HG03439 (cell line): Measurements from ENCODE around the gene RBM18.

ENCODE experiments used
- ATAC-seq: cut with Tn5 transposase; IDR thresholded peaks from one replicate; pipeline ENCODE4 v1.9.1; 2021; ENCODE audit warnings: mild to moderate bottlenecking, moderate library complexity; ENCODE audit not compliant: unreplicated experiment

Gene RBM18

GRCh38 chr9:122261469-122261881, 3.2 kb downstream of the RBM18 start:
- no peak for ATAC-seq

- no peak for ATAC-seq
Observed at GRCh38 chr9:122258886-122259415, 5.7 kb downstream of the RBM18 start.

- ATAC-seq: no peak
Observed at GRCh38 chr9:122256206-122256605, 8.4 kb downstream of the RBM18 start.

- ATAC-seq: no peak
Observed at GRCh38 chr9:122254761-122255160, 9.9 kb downstream of the RBM18 start.

- ATAC-seq: no peak
Observed at GRCh38 chr9:122252796-122253195, 11.8 kb downstream of the RBM18 start.

GRCh38 chr9:122251351-122251750, 13.3 kb downstream of the RBM18 start:
- no peak for ATAC-seq

- ATAC-seq: no peak
Observed at GRCh38 chr9:122248448-122248865, 16.2 kb downstream of the RBM18 start.

- ATAC-seq: no peak
Observed at GRCh38 chr9:122246666-122247065, 18.0 kb downstream of the RBM18 start.

GRCh38 chr9:122244349-122244748, 20.3 kb downstream of the RBM18 start:
- no peak for ATAC-seq

GRCh38 chr9:122239722-122240121, 24.9 kb downstream of the RBM18 start:
- no peak for ATAC-seq

GRCh38 chr9:122236681-122237080, 28.0 kb downstream of the RBM18 start:
- ATAC-seq: no peak

- no peak for ATAC-seq
Observed at GRCh38 chr9:122234022-122234748, 30.5 kb downstream of the RBM18 start.

- no peak for ATAC-seq
Observed at GRCh38 chr9:122232796-122233306, 31.8 kb downstream of the RBM18 start.

- no peak for ATAC-seq
Observed at GRCh38 chr9:122229485-122229837, 35.2 kb downstream of the RBM18 start.

GRCh38 chr9:122228568-122229484, 35.8 kb downstream of the RBM18 start, which contains the start of gene LHX6:
LHX6 (minus strand) TSS chr9:122228957; CDS start chr9:122228740, 217 bp downstream.
- no peak for ATAC-seq

GRCh38 chr9:122228191-122228567, 36.5 kb downstream of the RBM18 start:
- no peak for ATAC-seq

- ATAC-seq: no peak
Observed at GRCh38 chr9:122227575-122227900, 37.1 kb downstream of the RBM18 start.

GRCh38 chr9:122226758-122227574, 37.7 kb downstream of the RBM18 start:
- no peak for ATAC-seq

- ATAC-seq: no peak
Observed at GRCh38 chr9:122226142-122226757, 38.4 kb downstream of the RBM18 start.
